Measurements from ENCODE around the gene FSTL4. TPM values are rescaled to one million over a fixed set of nuclear protein-coding genes. Genes with fewer than 3 reads are reported as not detected.

FSTL4 gene
- total RNA-seq, 1 experiment from 2014 or later: not detected

DNA sequence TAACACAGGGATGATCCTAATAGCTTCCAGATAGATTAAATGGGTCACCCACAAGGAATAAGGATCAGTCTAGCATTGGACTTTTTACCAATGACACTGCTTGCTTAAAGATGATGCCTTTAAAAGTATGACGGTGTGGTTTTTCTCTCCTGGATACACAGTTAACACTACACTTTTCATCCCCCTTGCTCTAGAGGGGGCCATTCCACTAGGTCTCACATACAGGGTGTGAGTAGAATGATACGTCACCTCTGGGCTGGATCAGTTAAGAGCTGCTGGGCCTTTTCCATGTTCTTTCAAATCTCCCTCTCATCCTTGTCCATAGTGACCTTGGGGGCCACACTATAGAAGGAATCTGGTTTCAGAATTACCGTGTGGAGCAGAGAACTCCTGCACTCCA, 140.6 kb downstream of the FSTL4 start:
- Histone ChIP-seq H3K79me2 (ENCODE audit: low read depth) (no peaks in the 10 kb centered on the region), H3K4me3 (no peak overlapping the region), H3K9me2 (ENCODE audit: insufficient read depth) (no peaks in the 10 kb centered on the region), H3K27me3 (ENCODE audit: insufficient read depth, low read depth) (no peaks in the 10 kb centered on the region), H3K9me3 (ENCODE audit: insufficient read depth, low read depth) (no peaks in the 10 kb centered on the region), H3K4me1 (replicated peaks; ENCODE audit: insufficient read depth) (0 out of 2 replicates have a peak, but pooled peaks cover 9% of the 10 kb centered on the region), H3K36me3 (ENCODE audit: low read depth) (no peaks in the 10 kb centered on the region), H2AFZ (no peak overlapping the region), H3K4me2 (no peak overlapping the region), H3F3A (ENCODE audit: insufficient read depth, low read depth) (no peaks in the 10 kb centered on the region), H4K20me1 (ENCODE audit: insufficient read depth) (no peaks in the 10 kb centered on the region), H3K27ac (no peak overlapping the region)
- intact Hi-C loops (cut with micrococcal nuclease; ENCODE audit: unreplicated experiment): loop anchor here (2.0 kb wide), 1 partner anchor 75 kb away; no protein-coding TSS in a partner anchor
- DNase-seq: no peak
- BruUV-seq (replicated peaks): no TSS peak
- no peak for TF ChIP-seq EZH2 (IDR thresholded peaks at IDR 0.05; ENCODE audit: low read depth)
- TF ChIP-seq, protein P1, sequence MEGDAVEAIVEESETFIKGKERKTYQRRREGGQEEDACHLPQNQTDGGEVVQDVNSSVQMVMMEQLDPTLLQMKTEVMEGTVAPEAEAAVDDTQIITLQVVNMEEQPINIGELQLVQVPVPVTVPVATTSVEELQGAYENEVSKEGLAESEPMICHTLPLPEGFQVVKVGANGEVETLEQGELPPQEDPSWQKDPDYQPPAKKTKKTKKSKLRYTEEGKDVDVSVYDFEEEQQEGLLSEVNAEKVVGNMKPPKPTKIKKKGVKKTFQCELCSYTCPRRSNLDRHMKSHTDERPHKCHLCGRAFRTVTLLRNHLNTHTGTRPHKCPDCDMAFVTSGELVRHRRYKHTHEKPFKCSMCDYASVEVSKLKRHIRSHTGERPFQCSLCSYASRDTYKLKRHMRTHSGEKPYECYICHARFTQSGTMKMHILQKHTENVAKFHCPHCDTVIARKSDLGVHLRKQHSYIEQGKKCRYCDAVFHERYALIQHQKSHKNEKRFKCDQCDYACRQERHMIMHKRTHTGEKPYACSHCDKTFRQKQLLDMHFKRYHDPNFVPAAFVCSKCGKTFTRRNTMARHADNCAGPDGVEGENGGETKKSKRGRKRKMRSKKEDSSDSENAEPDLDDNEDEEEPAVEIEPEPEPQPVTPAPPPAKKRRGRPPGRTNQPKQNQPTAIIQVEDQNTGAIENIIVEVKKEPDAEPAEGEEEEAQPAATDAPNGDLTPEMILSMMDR (conservative IDR thresholded peaks at IDR 0.05): no peak
- ChIA-PET POLR2A (ENCODE audit: unreplicated experiment) (no interaction called here), CTCF (no interaction called here)

DNA sequence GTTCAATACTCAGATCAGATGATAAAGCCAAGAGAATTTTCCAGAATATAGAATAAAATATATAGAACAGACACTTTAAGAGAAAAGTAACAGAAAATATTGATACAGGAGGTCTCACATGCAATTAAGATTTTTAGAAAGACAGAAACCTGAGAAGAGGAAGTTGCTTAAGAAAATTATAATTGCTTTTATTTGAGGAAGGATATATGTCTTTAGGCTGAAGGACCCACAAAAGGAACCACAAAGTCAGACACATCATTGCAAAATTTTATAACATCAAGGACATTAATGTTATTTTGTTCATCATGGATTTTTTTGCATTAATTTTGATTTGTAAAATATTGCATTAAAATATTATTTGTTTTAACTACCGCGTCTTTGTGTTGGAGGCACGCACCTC, 141.5 kb downstream of the FSTL4 start:
- DNase-seq: no peak
- POLR2A ChIA-PET (ENCODE audit: unreplicated experiment): no interaction called here
- no peak for TF ChIP-seq EZH2 (IDR thresholded peaks at IDR 0.05; ENCODE audit: low read depth)
- TF ChIP-seq, protein P1 (conservative IDR thresholded peaks at IDR 0.05): no peak
- Histone ChIP-seq H3K36me3 (ENCODE audit: low read depth) (no peaks in the 10 kb centered on the region), H3K4me3 (no peak overlapping the region), H3K9me2 (ENCODE audit: insufficient read depth) (no peaks in the 10 kb centered on the region), H3F3A (ENCODE audit: insufficient read depth, low read depth) (no peaks in the 10 kb centered on the region), H3K27me3 (ENCODE audit: insufficient read depth, low read depth) (no peaks in the 10 kb centered on the region), H3K79me2 (ENCODE audit: low read depth) (no peaks in the 10 kb centered on the region), H3K27ac (no peak overlapping the region), H2AFZ (no peak overlapping the region), H4K20me1 (ENCODE audit: insufficient read depth) (no peaks in the 10 kb centered on the region), H3K4me1 (replicated peaks; ENCODE audit: insufficient read depth) (0 out of 2 replicates have a peak, but pooled peaks cover 9% of the 10 kb centered on the region), H3K4me2 (no peak overlapping the region), H3K9me3 (ENCODE audit: insufficient read depth, low read depth) (no peaks in the 10 kb centered on the region)
- intact Hi-C loops (cut with micrococcal nuclease; ENCODE audit: unreplicated experiment): no loop called here
- CTCF ChIA-PET: no interaction called here
- BruUV-seq (replicated peaks): no TSS peak

DNA sequence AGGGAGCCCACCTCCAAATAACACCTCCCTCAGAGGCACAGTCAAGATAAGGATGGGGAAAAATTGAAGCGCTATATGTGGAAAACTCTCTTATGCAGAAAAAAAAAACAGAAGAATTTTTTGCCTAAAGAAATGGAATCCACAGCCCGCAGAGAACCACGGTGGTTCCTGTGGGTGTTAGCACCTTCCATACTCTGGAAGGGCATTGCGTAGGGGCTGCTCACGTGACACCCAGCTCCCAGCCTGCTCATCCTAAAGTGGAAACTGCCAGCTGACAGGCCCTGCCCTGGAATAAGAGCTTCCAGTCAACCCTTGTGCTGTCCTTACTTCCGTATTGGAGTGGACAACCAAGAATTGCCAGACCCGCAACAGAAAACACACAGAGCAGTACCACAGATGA, 142.5 kb downstream of the FSTL4 start:
- TF ChIP-seq, protein P1 (conservative IDR thresholded peaks at IDR 0.05): no peak
- no peak for TF ChIP-seq EZH2 (IDR thresholded peaks at IDR 0.05; ENCODE audit: low read depth)
- H3K27me3 ChIP-seq (ENCODE audit: insufficient read depth, low read depth): no peaks in the 10 kb centered on the region
- H3K4me2 ChIP-seq: no peak overlapping the region
- DNase-seq: no peak
- H3K9me3 ChIP-seq (ENCODE audit: insufficient read depth, low read depth): no peaks in the 10 kb centered on the region
- 0 out of 2 replicates have a peak, but pooled peaks cover 9% of the 10 kb centered on the region for H3K4me1 ChIP-seq (replicated peaks; ENCODE audit: insufficient read depth)
- H3K9me2 ChIP-seq (ENCODE audit: insufficient read depth): no peaks in the 10 kb centered on the region
- H3F3A ChIP-seq (ENCODE audit: insufficient read depth, low read depth): no peaks in the 10 kb centered on the region
- POLR2A ChIA-PET (ENCODE audit: unreplicated experiment): no interaction called here
- CTCF ChIA-PET: no interaction called here
- intact Hi-C loops (cut with micrococcal nuclease; ENCODE audit: unreplicated experiment): no loop called here
- H3K4me3 ChIP-seq: no peak overlapping the region
- H3K79me2 ChIP-seq (ENCODE audit: low read depth): no peaks in the 10 kb centered on the region
- H3K27ac ChIP-seq: no peak overlapping the region
- H4K20me1 ChIP-seq (ENCODE audit: insufficient read depth): no peaks in the 10 kb centered on the region
- H3K36me3 ChIP-seq (ENCODE audit: low read depth): no peaks in the 10 kb centered on the region
- no TSS peak for BruUV-seq (replicated peaks)
- H2AFZ ChIP-seq: no peak overlapping the region
